ENCODE measurements around the gene ERF. TPM values are rescaled to one million over a fixed set of nuclear protein-coding genes. Genes with fewer than 3 reads are reported as not detected.

ERF gene
- polyA plus RNA-seq, 1 of the 3 experiments (the other 2 are of a cell fraction): 89.6 TPM

DNA sequence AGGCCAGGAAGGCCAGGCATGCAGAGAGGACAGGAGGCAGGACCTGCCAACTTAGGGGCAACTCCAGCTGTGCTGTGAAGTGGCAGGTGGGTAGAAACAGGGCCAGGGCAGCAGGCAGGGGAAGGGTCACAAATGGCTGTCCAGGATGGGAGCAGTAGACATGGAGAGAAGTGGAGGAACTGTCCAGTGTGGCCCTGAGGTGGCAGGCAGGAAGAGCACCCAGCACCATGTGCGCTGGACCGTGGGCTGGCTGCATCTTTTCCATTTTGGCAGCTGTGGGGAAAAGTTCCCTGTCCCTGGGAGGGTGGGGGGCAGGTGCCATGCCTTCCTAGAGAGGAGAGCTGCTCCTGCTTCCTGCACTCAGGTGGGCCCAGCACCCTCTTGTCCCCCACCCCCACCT lies 51.2 kb downstream of the ERF start (continued):
- TF ChIP-seq, protein P1, sequence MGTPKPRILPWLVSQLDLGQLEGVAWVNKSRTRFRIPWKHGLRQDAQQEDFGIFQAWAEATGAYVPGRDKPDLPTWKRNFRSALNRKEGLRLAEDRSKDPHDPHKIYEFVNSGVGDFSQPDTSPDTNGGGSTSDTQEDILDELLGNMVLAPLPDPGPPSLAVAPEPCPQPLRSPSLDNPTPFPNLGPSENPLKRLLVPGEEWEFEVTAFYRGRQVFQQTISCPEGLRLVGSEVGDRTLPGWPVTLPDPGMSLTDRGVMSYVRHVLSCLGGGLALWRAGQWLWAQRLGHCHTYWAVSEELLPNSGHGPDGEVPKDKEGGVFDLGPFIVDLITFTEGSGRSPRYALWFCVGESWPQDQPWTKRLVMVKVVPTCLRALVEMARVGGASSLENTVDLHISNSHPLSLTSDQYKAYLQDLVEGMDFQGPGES (IDR thresholded peaks at IDR 0.05; ENCODE audit: low read depth, low read length): no peak

DNA sequence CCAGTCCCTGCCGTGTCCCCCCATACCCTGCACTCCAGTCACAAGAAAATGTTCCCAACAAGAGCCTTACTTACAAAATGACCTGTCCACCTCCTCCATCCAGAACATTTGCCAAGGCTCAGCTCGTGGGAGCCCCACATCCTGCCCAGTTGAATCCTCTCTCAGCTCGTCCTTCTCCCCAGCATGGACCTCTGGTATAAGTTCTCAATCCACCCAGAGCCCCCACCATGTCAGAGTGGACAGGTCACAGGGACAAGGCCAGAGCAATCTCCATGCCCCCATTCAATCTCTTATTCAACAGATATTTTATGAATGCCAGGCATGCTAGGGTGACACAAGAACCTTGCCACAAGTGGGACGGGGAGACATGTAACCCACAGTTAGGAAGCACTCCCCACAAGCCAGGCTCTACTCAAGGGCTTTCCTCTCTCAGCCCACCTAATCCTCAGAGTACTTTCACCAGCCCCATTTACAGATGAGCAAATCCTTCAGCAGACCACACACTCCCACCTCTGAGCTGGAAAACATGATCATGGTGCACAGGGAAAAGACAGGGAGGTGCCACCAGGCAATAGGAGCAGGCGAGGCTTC lies 52.5 kb downstream of the ERF start:
- no peaks in the 10 kb centered on the region for H3K27me3 ChIP-seq (ENCODE audit: insufficient read depth)
- H3K4me2 ChIP-seq: no peak overlapping the region
- no peak for DNase-seq
- no peak overlapping the region for H3K4me3 ChIP-seq (ENCODE audit: low read depth in 2 of 2, low read length in 1 of 2)
- TF ChIP-seq ELF1 (IDR thresholded peaks at IDR 0.05) (no peak), MXI1 (IDR thresholded peaks at IDR 0.05; ENCODE audit: low read depth, low read length) (no peak), TAF1 (IDR thresholded peaks at IDR 0.05; ENCODE audit: borderline replicate concordance, low read depth, low read length) (no peak), RAD21 (IDR thresholded peaks at IDR 0.05; ENCODE audit: low read length) (no peak), RFX5 (IDR thresholded peaks at IDR 0.05; ENCODE audit: low read length) (no peak), SIN3A (IDR thresholded peaks at IDR 0.05; ENCODE audit: borderline replicate concordance, low read depth, low read length) (no peak), NFIC (IDR thresholded peaks at IDR 0.05; ENCODE audit: borderline replicate concordance) (no peak), RCOR1 (IDR thresholded peaks at IDR 0.05; ENCODE audit: low read length) (no peak), TEAD4 (IDR thresholded peaks at IDR 0.05; ENCODE audit: borderline replicate concordance, insufficient read depth) (no peak), EP300 (IDR thresholded peaks at IDR 0.05; ENCODE audit: borderline replicate concordance in 1 of 2, low read depth in 1 of 2, low read length in 1 of 2) (no peak), NRF1 (IDR thresholded peaks at IDR 0.05; ENCODE audit: low read depth, low read length) (no peak), POLR2AphosphoS5 (IDR thresholded peaks at IDR 0.05; ENCODE audit: low read depth, low read length) (no peak)
- TF ChIP-seq, protein P1 (IDR thresholded peaks at IDR 0.05; ENCODE audit: low read depth, low read length): no peak
- TF ChIP-seq, protein P2, sequence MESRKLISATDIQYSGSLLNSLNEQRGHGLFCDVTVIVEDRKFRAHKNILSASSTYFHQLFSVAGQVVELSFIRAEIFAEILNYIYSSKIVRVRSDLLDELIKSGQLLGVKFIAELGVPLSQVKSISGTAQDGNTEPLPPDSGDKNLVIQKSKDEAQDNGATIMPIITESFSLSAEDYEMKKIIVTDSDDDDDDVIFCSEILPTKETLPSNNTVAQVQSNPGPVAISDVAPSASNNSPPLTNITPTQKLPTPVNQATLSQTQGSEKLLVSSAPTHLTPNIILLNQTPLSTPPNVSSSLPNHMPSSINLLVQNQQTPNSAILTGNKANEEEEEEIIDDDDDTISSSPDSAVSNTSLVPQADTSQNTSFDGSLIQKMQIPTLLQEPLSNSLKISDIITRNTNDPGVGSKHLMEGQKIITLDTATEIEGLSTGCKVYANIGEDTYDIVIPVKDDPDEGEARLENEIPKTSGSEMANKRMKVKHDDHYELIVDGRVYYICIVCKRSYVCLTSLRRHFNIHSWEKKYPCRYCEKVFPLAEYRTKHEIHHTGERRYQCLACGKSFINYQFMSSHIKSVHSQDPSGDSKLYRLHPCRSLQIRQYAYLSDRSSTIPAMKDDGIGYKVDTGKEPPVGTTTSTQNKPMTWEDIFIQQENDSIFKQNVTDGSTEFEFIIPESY (IDR thresholded peaks at IDR 0.05; ENCODE audit: borderline replicate concordance, low read depth): no peak
- TF ChIP-seq, protein P3, sequence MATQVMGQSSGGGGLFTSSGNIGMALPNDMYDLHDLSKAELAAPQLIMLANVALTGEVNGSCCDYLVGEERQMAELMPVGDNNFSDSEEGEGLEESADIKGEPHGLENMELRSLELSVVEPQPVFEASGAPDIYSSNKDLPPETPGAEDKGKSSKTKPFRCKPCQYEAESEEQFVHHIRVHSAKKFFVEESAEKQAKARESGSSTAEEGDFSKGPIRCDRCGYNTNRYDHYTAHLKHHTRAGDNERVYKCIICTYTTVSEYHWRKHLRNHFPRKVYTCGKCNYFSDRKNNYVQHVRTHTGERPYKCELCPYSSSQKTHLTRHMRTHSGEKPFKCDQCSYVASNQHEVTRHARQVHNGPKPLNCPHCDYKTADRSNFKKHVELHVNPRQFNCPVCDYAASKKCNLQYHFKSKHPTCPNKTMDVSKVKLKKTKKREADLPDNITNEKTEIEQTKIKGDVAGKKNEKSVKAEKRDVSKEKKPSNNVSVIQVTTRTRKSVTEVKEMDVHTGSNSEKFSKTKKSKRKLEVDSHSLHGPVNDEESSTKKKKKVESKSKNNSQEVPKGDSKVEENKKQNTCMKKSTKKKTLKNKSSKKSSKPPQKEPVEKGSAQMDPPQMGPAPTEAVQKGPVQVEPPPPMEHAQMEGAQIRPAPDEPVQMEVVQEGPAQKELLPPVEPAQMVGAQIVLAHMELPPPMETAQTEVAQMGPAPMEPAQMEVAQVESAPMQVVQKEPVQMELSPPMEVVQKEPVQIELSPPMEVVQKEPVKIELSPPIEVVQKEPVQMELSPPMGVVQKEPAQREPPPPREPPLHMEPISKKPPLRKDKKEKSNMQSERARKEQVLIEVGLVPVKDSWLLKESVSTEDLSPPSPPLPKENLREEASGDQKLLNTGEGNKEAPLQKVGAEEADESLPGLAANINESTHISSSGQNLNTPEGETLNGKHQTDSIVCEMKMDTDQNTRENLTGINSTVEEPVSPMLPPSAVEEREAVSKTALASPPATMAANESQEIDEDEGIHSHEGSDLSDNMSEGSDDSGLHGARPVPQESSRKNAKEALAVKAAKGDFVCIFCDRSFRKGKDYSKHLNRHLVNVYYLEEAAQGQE (IDR thresholded peaks at IDR 0.05; ENCODE audit: low read depth, low read length): no peak
- WGBS (ENCODE audit: low lambda C conversion rate): 90% methylated on average over 5 of the region's 5 CpGs
- no peaks in the 10 kb centered on the region for H3K9me3 ChIP-seq
- 0 out of 2 replicates have a peak, but pooled peaks cover 4% of the 10 kb centered on the region for H4K20me1 ChIP-seq (ENCODE audit: insufficient read depth)
- H3K9ac ChIP-seq: no peak overlapping the region
- CTCF ChIA-PET: interaction anchor here (0.6 to 0.7 kb wide), 2 partner anchors 94 to 312 kb away, joined by 3 to 4 read pairs; no protein-coding TSS in a partner anchor
- no peaks in the 10 kb centered on the region for H3K9me2 ChIP-seq
- H2AFZ ChIP-seq (ENCODE audit: low read depth): no peak overlapping the region
- no peaks in the 10 kb centered on the region for H3F3A ChIP-seq (replicated peaks; ENCODE audit: insufficient read depth)
- H3K36me3 ChIP-seq (replicated peaks in 1 of 2; ENCODE audit: control insufficient read depth in 1 of 2, insufficient read depth in 2 of 2, low read length in 1 of 2): peaks cover under 1 to 51% of the 10 kb centered on the region in 2 experiments
- no peak overlapping the region for H3K27ac ChIP-seq (ENCODE audit: low read depth in 2 of 2, low read length in 1 of 2)
- H3K4me1 ChIP-seq (ENCODE audit: control insufficient read depth in 1 of 2, insufficient read depth in 2 of 2, low read depth in 1 of 2, low read length in 1 of 2): peaks cover 0 to 10% of the 10 kb centered on the region in 2 experiments; a peak in 2 of 4 replicates
- H3K79me2 ChIP-seq (ENCODE audit: insufficient read depth): peaks cover 18% of the 10 kb centered on the region
- POLR2A ChIA-PET: no interaction called here

All from SK-N-SH (cell line).